Skin of body (tissue), 3 donors: ENCODE measurements around the gene USP17L30. TPM values are rescaled to one million over a fixed set of nuclear protein-coding genes. Genes with fewer than 3 reads are reported as not detected.
"Not testable (repeated sequence)": the region's sequence is repeated elsewhere in the genome, so short reads cannot be mapped to it uniquely, and the experiment has no call there.

Experiments
- DNase-seq: peaks from one replicate; lab custom pipeline; 2025; lab: John Stamatoyannopoulos, UW
- small RNA-seq: library from RNA; depleted of rRNA; stranded (forward); fragments of <200 nt; gene quantifications from one replicate; pipeline ENCODE3, GENCODE V24; 2014; ENCODE audit warnings: low replicate concordance
- total RNA-seq: library from RNA; depleted of rRNA; stranded (reverse); fragments of >200 nt; gene quantifications from one replicate; pipeline ENCODE4 v1.2.3, GENCODE V29; 2014

Gene USP17L30
- total RNA-seq = not detected

GRCh38 chr4:9362829-9363228, at the start of gene USP17L30:
USP17L30 (plus strand) TSS chr4:9363129; CDS start chr4:9363129, 0 bp downstream.
- DNase-seq = not testable (repeated sequence)

DNA sequence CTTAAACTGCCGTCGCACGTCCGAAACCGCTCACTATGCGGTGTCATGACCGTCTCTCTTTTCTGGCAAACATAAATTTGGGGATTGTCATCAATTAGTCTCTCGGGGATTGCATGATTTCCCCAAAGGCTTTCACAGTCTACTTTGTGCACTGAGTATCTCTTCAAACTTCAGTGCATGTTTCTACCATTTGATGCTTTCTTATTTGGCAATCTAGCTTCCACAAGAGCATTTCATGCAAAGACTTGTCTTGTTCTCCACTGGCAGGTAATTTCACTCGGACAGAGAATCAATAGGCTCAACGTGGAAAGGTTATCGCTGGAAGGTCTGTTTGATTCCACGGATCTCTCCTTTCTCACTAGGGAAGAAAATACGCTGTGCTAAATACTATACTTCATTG, 38.7 kb upstream of the USP17L30 start:
- DNase-seq = not testable (repeated sequence)

DNA sequence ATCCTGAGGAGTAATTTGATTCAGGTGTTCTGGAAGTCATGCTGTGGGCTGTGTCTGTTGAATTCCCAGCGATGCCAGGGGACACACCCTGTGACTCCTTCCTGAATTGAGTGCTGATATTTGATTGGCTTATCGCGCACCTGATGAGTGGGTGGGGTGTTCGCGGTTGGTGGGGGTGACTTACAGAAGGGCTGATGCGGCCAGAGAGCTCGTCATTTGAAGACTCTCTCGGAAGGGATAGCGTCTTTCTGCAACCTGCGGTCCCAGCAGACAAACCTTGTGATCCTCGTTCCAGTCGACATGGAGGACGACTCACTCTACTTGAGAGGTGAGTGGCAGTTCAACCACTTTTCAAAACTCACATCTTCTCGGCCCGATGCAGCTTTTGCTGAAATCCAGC, 38.1 kb upstream of the USP17L30 start, which contains the start of gene USP17L24:
Gene USP17L24 (plus strand): TSS at position 301 of the 400 bp plus-strand sequence. CDS start 0 bp downstream, at position 301.
- DNase-seq = not testable (repeated sequence)

DNA sequence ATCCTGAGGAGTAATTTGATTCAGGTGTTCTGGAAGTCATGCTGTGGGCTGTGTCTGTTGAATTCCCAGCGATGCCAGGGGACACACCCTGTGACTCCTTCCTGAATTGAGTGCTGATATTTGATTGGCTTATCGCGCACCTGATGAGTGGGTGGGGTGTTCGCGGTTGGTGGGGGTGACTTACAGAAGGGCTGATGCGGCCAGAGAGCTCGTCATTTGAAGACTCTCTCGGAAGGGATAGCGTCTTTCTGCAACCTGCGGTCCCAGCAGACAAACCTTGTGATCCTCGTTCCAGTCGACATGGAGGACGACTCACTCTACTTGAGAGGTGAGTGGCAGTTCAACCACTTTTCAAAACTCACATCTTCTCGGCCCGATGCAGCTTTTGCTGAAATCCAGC, 33.3 kb upstream of the USP17L30 start, which contains the start of gene USP17L25:
Gene USP17L25 (plus strand): TSS at position 301 of the 400 bp plus-strand sequence. CDS start 0 bp downstream, at position 301.
- DNase-seq = not testable (repeated sequence)

DNA sequence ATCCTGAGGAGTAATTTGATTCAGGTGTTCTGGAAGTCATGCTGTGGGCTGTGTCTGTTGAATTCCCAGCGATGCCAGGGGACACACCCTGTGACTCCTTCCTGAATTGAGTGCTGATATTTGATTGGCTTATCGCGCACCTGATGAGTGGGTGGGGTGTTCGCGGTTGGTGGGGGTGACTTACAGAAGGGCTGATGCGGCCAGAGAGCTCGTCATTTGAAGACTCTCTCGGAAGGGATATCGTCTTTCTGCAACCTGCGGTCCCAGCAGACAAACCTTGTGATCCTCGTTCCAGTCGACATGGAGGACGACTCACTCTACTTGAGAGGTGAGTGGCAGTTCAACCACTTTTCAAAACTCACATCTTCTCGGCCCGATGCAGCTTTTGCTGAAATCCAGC, 28.6 kb upstream of the USP17L30 start, which contains the start of gene USP17L26:
Gene USP17L26 (plus strand): TSS at position 301 of the 400 bp plus-strand sequence. CDS start 0 bp downstream, at position 301.
- not testable (repeated sequence) for DNase-seq

DNA sequence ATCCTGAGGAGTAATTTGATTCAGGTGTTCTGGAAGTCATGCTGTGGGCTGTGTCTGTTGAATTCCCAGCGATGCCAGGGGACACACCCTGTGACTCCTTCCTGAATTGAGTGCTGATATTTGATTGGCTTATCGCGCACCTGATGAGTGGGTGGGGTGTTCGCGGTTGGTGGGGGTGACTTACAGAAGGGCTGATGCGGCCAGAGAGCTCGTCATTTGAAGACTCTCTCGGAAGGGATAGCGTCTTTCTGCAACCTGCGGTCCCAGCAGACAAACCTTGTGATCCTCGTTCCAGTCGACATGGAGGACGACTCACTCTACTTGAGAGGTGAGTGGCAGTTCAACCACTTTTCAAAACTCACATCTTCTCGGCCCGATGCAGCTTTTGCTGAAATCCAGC, 23.8 kb upstream of the USP17L30 start, which contains the start of gene USP17L5:
Gene USP17L5 (plus strand): TSS at position 301 of the 400 bp plus-strand sequence. CDS start 0 bp downstream, at position 301.
- DNase-seq = not testable (repeated sequence)

DNA sequence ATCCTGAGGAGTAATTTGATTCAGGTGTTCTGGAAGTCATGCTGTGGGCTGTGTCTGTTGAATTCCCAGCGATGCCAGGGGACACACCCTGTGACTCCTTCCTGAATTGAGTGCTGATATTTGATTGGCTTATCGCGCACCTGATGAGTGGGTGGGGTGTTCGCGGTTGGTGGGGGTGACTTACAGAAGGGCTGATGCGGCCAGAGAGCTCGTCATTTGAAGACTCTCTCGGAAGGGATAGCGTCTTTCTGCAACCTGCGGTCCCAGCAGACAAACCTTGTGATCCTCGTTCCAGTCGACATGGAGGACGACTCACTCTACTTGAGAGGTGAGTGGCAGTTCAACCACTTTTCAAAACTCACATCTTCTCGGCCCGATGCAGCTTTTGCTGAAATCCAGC, 19.1 kb upstream of the USP17L30 start, which contains the start of gene USP17L27:
Gene USP17L27 (plus strand): TSS at position 301 of the 400 bp plus-strand sequence. CDS start 0 bp downstream, at position 301.
- DNase-seq = not testable (repeated sequence)

DNA sequence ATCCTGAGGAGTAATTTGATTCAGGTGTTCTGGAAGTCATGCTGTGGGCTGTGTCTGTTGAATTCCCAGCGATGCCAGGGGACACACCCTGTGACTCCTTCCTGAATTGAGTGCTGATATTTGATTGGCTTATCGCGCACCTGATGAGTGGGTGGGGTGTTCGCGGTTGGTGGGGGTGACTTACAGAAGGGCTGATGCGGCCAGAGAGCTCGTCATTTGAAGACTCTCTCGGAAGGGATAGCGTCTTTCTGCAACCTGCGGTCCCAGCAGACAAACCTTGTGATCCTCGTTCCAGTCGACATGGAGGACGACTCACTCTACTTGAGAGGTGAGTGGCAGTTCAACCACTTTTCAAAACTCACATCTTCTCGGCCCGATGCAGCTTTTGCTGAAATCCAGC, 14.3 kb upstream of the USP17L30 start, which contains the start of gene USP17L28:
Gene USP17L28 (plus strand): TSS at position 301 of the 400 bp plus-strand sequence. CDS start 0 bp downstream, at position 301.
- DNase-seq = not testable (repeated sequence)

DNA sequence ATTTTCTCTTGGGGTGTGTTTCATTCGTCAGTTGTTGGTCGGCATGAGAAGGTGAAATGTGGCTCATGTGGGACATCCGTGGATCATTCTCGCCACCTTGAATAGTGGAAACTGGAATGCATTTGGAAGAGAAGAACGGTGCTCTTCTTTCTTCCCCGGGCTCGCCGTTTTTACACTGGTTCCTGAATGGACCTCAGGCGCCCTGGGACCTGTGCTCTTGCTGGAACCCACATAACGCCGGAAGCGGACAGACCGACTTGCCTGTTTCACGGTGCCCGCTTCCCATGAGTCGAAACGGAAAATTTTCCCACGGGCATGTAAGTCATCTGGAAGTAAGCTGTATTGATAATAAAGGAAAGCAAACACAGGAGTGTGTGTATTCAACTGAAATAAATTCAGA, 12.1 kb upstream of the USP17L30 start:
- DNase-seq = not testable (repeated sequence)

DNA sequence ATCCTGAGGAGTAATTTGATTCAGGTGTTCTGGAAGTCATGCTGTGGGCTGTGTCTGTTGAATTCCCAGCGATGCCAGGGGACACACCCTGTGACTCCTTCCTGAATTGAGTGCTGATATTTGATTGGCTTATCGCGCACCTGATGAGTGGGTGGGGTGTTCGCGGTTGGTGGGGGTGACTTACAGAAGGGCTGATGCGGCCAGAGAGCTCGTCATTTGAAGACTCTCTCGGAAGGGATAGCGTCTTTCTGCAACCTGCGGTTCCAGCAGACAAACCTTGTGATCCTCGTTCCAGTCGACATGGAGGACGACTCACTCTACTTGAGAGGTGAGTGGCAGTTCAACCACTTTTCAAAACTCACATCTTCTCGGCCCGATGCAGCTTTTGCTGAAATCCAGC, 9.6 kb upstream of the USP17L30 start, which contains the start of gene USP17L29:
Gene USP17L29 (plus strand): TSS at position 301 of the 400 bp plus-strand sequence. CDS start 0 bp downstream, at position 301.
- DNase-seq = not testable (repeated sequence)

GRCh38 chr4:9379881-9380280, 17.0 kb downstream of the USP17L30 start:
- not testable (repeated sequence) for DNase-seq

DNA sequence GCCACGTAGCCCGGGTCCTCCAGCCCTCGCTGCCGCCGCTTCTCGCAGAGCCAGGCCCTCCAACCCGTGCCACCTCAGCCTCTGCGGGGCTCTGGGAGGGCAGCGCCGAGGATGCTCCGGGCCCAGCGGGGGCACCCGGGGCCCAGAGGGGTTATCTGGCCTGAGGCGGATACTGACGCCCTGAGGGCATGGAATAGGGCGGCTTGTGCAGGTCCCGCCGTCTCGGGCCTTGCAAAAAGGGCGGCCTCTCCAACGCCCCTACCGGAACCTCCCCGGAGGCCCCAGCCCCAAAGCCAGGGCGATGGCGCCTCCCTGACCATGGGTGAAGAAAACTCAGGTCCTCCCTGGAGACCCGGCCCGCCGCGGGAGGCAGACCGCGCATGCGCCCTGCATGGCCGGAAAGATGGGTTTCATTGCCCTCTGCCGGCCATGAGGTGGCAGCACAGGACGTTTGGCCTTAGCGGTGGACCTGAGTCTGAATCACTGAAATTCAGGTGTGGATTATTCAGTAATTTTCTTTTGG, 18.1 kb downstream of the USP17L30 start:
- DNase-seq = not testable (repeated sequence)

DNA sequence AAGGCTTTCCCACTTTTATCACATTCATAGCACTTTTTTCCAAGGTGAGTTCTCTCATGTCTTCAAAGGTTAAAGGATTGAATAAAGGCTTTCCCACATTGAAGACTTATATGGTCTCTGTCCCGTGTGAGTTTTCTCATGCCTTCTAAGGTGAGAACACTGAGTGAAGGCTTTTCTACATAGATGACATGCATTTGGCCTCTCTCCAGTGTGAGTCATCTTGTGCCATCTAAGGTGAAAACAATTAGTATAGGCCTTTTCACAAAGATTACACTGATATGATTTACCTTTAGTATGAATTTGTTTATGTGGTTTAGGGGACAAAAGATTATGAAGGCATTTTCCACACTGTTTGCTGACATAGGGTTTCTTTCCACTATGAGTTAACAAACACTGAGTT, 21.2 kb downstream of the USP17L30 start:
- DNase-seq = no peak

GRCh38 chr4:9389001-9389400, 26.1 kb downstream of the USP17L30 start:
- not testable (repeated sequence) for DNase-seq

- not testable (repeated sequence) for DNase-seq
Measured at GRCh38 chr4:9405774-9406173, 42.8 kb downstream of the USP17L30 start.

DNA sequence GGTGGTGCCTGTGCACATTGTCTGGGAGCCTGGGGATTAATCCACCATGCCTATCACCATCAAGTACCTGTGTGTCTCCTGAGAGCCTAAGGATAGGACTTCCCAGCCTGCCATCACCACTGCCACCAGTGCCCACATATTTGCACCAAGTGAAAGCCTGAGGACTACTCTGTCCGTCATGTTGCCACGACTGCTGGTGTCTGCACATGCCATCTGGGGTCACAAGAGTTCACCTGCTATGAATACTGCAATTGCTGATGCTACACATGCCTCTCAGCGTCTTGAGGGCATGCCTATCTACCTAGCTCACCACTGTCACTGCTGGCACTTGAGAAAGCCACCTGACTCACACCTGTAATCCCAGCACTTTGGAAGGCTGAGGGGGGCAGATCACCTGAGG, 43.6 kb downstream of the USP17L30 start:
- not testable (repeated sequence) for DNase-seq

DNA sequence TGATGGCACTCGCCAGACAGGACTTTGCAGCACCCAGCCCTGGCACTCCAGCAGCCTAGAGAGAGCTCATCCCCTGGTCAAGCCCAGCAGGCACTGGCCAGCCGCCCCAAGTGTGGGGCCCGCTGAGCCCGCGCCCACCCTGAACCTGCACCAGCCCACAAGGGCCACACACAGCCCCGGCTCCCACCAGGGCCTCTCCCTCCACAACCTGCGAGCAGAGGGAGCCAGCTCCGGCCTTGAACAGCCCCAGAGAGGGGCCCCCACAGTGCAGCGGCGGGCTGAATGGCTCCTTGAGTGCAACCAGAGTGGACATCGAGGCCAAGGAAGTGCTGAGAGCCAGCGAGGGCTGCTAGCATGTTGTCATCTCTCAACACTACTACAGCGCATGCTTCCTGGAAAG, 46.9 kb downstream of the USP17L30 start:
- DNase-seq = no peak

Small RNA genes lying within 50 kb of the gene (small RNA-seq; reads per million reads assigned to genes)
- not detected for gene RNA5SP153

Other genes starting within 250 kb of the USP17L30 start
- gene FAM90A26, start 192.7 kb upstream of the USP17L30 start, total RNA-seq = not detected
- gene USP17L10, start 152.5 kb upstream of the USP17L30 start, total RNA-seq = not detected
- gene USP17L11, start 147.7 kb upstream of the USP17L30 start, total RNA-seq = not detected
- not detected for gene USP17L12, start 143.0 kb upstream of the USP17L30 start, total RNA-seq
- gene USP17L13, start 138.2 kb upstream of the USP17L30 start, total RNA-seq = not detected
- gene USP17L15, start 128.7 kb upstream of the USP17L30 start, total RNA-seq = not detected
- gene USP17L17, start 119.2 kb upstream of the USP17L30 start, total RNA-seq = not detected
- not detected for gene USP17L18, start 114.5 kb upstream of the USP17L30 start, total RNA-seq
- gene USP17L19, start 109.8 kb upstream of the USP17L30 start, total RNA-seq = not detected
- not detected for gene USP17L20, start 105.0 kb upstream of the USP17L30 start, total RNA-seq
- gene USP17L21, start 100.3 kb upstream of the USP17L30 start, total RNA-seq = not detected
- not detected for gene USP17L22, start 95.5 kb upstream of the USP17L30 start, total RNA-seq
- not detected for gene USP17L24, start 38.0 kb upstream of the USP17L30 start, total RNA-seq
- gene USP17L25, start 33.2 kb upstream of the USP17L30 start, total RNA-seq = not detected
- not detected for gene USP17L26, start 28.5 kb upstream of the USP17L30 start, total RNA-seq
- gene USP17L5, start 23.7 kb upstream of the USP17L30 start, total RNA-seq = not detected
- not detected for gene USP17L27, start 19.0 kb upstream of the USP17L30 start, total RNA-seq
- gene USP17L28, start 14.2 kb upstream of the USP17L30 start, total RNA-seq = not detected
- gene USP17L29, start 9.5 kb upstream of the USP17L30 start, total RNA-seq = not detected
- gene DEFB131A, start 81.3 kb downstream of the USP17L30 start, total RNA-seq = not detected